ENCODE results near the gene SCG2. TPM values are rescaled to one million over a fixed set of nuclear protein-coding genes. Genes with fewer than 3 reads are reported as not detected.

SCG2 gene
- polyA plus RNA-seq, 1 donor (not counting 4 experiments of a cell fraction or from before 2014, with no cell fraction given), result 0.10 TPM

- Histone ChIP-seq H3K4me2 (ENCODE audit: control insufficient read depth, extremely low read depth, insufficient read depth, low read depth, low read length) (no peak overlapping the region), H2AFZ (ENCODE audit: control insufficient read depth, low read length) (no peak overlapping the region), H3K4me3 (ENCODE audit: control insufficient read depth in 2 of 3, extremely low read depth in 1 of 3, insufficient read depth in 2 of 3, low read depth in 1 of 3, low read length in 3 of 3) (no peak overlapping the region), H3K9me1 (ENCODE audit: control insufficient read depth, extremely low read depth, insufficient read depth, low read length) (no peaks in the 10 kb centered on the region), H3K9ac (ENCODE audit: control insufficient read depth, extremely low read depth, insufficient read depth, low read length) (no peak overlapping the region), H4K20me1 (ENCODE audit: control insufficient read depth, extremely low read depth, insufficient read depth, low read length) (no peaks in the 10 kb centered on the region), H3K27me3 (ENCODE audit: control insufficient read depth, extremely low read depth, insufficient read depth, low read length) (no peaks in the 10 kb centered on the region), H3K36me3 (ENCODE audit: control insufficient read depth in 2 of 2, extremely low read depth in 1 of 2, insufficient read depth in 2 of 2, low read length in 2 of 2) (no peaks in the 10 kb centered on the region), H3K4me1 (ENCODE audit: control insufficient read depth, extremely low read depth, insufficient read depth, low read length) (peaks cover 3% of the 10 kb centered on the region), H3K27ac (ENCODE audit: control insufficient read depth, insufficient read depth, low read length) (no peak overlapping the region), H3K9me3 (ENCODE audit: control insufficient read depth, low read depth, low read length) (no peaks in the 10 kb centered on the region), H3K79me2 (ENCODE audit: control insufficient read depth, insufficient read depth, low read length) (no peaks in the 10 kb centered on the region)
- TF ChIP-seq EZH2 (IDR thresholded peaks at IDR 0.05; ENCODE audit: low read length) (no peak), CTCF (optimal IDR thresholded peaks at IDR 0.05 in 1 of 3, IDR thresholded peaks at IDR 0.05 in 1 of 3, conservative IDR thresholded peaks at IDR 0.05 in 1 of 3; ENCODE audit: extremely low read depth in 1 of 3, insufficient read depth in 2 of 3, low read length in 3 of 3) (no peak)
- dilution Hi-C loops (cut with MboI; ENCODE audit: extremely low pct_ligation_motif_present, low sequenced_read_pairs), result no loop called here
- FAIRE-seq, result no peak
- DNase-seq (ENCODE audit: low read depth, low spot score), result no peak
These were observed 47.2 kb downstream of the SCG2 start for GRCh38 chr2:223554923-223555322.

GRCh38 chr2:223549215-223549614, 52.9 kb downstream of the SCG2 start:
- peaks cover 22% of the 10 kb centered on the region for H3K4me1 ChIP-seq (ENCODE audit: control insufficient read depth, extremely low read depth, insufficient read depth, low read length)
- peak overlapping the region; percentile 64 for H3K27ac ChIP-seq (ENCODE audit: control insufficient read depth, insufficient read depth, low read length)
- peak overlapping the region; percentile 13 for H3K4me2 ChIP-seq (ENCODE audit: control insufficient read depth, extremely low read depth, insufficient read depth, low read depth, low read length)
- no peak overlapping the region for H2AFZ ChIP-seq (ENCODE audit: control insufficient read depth, low read length)
- H3K79me2 ChIP-seq (ENCODE audit: control insufficient read depth, insufficient read depth, low read length), result no peaks in the 10 kb centered on the region
- no peaks in the 10 kb centered on the region for H3K36me3 ChIP-seq (ENCODE audit: control insufficient read depth in 2 of 2, extremely low read depth in 1 of 2, insufficient read depth in 2 of 2, low read length in 2 of 2)
- dilution Hi-C loops (cut with MboI; ENCODE audit: extremely low pct_ligation_motif_present, low sequenced_read_pairs), result no loop called here
- H3K4me3 ChIP-seq (ENCODE audit: control insufficient read depth in 2 of 3, extremely low read depth in 1 of 3, insufficient read depth in 2 of 3, low read depth in 1 of 3, low read length in 3 of 3), result no peak overlapping the region
- H3K9ac ChIP-seq (ENCODE audit: control insufficient read depth, extremely low read depth, insufficient read depth, low read length), result no peak overlapping the region
- no peaks in the 10 kb centered on the region for H3K9me1 ChIP-seq (ENCODE audit: control insufficient read depth, extremely low read depth, insufficient read depth, low read length)
- no peak for TF ChIP-seq CTCF (optimal IDR thresholded peaks at IDR 0.05 in 1 of 3, IDR thresholded peaks at IDR 0.05 in 1 of 3, conservative IDR thresholded peaks at IDR 0.05 in 1 of 3; ENCODE audit: extremely low read depth in 1 of 3, insufficient read depth in 2 of 3, low read length in 3 of 3)
- no peak for TF ChIP-seq EZH2 (IDR thresholded peaks at IDR 0.05; ENCODE audit: low read length)
- peak; percentile 84 for DNase-seq (ENCODE audit: low read depth, low spot score)
- H3K27me3 ChIP-seq (ENCODE audit: control insufficient read depth, extremely low read depth, insufficient read depth, low read length), result no peaks in the 10 kb centered on the region
- FAIRE-seq, result peak; percentile 98
- H4K20me1 ChIP-seq (ENCODE audit: control insufficient read depth, extremely low read depth, insufficient read depth, low read length), result no peaks in the 10 kb centered on the region
- H3K9me3 ChIP-seq (ENCODE audit: control insufficient read depth, low read depth, low read length), result no peaks in the 10 kb centered on the region

Measured in keratinocyte (primary cell).